ENCODE measurements around the gene BMP8B.
"Not testable (repeated sequence)": the region's sequence is repeated elsewhere in the genome, so short reads cannot be mapped to it uniquely, and the experiment has no call there.

DNA sequence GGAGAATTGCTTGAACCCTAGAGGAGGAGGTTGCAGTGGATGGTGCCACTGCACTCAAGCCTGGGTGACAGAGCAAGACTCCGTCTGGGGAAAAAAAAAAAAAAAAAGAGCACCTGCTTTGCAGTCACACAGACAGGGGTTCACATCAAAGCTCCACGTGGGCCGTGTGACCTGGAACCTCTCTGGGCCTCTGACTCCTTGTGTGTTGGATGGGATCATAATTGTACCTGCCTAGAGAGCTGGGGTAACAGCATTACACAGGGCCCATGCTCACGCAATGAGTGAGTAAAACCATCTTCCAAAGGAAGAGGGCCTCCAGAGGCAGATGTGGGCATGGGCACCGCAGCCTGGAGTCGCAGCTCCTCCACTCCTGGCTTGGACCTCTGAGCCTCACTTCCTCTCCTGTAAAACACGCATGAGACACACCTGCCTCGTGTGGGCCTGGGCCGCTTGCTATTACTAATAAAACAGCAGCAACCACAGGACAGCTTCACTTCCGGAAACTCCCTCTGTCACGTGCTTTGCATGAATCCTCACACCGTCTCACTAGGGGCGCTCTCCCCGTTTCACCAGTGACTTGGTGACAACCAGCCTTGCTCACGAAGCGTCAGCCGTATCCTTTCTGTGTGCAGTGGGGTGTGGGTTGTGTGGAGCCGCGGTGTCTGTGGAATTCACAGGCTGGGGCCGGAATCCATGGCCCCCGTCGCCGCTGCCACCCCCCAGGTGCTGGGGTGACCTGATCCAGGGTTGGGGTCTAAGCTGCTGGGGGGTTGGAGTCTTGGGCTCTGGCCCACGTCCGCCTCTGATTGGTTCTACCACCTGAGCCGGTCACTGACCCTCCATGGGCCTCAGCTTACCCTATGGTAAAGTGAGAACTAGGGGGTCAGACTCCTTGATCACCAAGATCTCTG lies 10.4 kb upstream of the BMP8B start:
- not testable (repeated sequence) for TF ChIP-seq EZH2phosphoT487 (IDR thresholded peaks at IDR 0.05; ENCODE audit: insufficient read depth, low read depth); EZH2 (IDR thresholded peaks at IDR 0.05; ENCODE audit: insufficient read depth, poor library complexity, severe bottlenecking)

All from GM23248 (cell line).